ENCODE measurements around the gene DCDC1.

The DCDC1 gene

DNA sequence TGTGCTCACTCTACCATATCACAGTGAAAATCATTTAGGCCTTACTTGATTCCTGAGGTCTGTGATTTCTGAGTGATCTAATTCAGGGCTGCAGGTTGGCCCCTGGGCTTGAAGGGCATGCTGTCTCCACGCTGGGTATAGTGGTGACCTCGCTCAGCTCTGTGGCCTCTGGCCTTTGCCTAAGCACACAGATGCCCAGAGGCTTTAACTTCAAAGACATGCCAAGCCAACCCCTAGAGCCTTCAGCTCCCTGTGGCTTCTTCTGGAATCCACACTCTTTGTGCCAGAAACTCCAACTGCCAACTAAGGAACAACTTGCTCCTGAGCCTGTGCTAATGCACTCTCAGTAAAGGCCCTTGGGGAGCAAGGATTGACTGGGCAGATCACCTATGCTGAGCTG lies 550.8 kb downstream of the DCDC1 start:
- DNase-seq (ENCODE audit: low read depth): no peak
- no peak overlapping the region for H3K4me3 ChIP-seq (ENCODE audit: control insufficient read depth, low read depth, low read length)
- TF ChIP-seq, protein P1, sequence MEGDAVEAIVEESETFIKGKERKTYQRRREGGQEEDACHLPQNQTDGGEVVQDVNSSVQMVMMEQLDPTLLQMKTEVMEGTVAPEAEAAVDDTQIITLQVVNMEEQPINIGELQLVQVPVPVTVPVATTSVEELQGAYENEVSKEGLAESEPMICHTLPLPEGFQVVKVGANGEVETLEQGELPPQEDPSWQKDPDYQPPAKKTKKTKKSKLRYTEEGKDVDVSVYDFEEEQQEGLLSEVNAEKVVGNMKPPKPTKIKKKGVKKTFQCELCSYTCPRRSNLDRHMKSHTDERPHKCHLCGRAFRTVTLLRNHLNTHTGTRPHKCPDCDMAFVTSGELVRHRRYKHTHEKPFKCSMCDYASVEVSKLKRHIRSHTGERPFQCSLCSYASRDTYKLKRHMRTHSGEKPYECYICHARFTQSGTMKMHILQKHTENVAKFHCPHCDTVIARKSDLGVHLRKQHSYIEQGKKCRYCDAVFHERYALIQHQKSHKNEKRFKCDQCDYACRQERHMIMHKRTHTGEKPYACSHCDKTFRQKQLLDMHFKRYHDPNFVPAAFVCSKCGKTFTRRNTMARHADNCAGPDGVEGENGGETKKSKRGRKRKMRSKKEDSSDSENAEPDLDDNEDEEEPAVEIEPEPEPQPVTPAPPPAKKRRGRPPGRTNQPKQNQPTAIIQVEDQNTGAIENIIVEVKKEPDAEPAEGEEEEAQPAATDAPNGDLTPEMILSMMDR (IDR thresholded peaks at IDR 0.05; ENCODE audit: control insufficient read depth, insufficient read depth, low read depth, low read length, missing control alignments): no peak

DNA sequence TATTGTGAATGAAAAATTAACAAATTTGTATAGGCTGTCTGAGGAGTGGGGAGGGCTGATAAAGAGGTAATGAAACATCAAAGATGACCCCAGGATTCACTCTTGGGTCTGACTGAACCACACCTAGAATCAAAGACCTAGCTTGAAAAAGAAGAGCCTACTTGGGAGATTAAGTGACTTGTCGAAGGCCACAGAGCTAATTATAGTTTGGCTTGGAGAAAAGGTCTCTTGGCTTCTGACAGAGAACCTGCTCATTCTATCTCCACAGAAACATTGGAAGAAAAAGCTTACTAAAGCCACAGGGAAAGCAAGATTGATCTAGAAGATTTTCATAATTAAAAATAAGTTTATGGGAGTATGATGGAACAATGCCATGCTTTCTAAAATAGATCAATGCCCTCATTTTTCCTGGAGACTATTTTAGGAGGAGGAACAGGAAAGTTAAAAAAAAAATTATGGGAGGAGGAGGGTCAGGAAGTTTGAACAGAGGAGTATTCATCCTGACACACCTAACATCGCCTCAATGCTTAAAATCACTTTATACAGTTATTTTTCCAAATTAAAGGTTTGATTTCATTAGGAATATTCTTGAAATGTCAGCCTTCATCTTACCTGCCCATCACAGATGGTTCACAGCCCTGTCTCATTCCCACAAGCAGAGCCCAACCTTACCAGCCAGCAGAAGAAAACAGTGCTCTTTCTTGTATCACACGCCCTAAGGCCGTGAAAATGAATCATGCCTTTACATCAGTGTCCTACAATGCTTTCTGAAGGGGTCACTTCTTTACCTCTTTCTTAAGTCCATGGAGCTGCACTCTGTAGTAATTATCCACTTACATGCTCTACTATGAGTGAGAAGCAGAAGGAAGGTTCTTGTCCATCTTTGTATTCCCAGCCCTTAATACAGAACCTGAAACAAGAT lies 552.3 kb downstream of the DCDC1 start:
- TF ChIP-seq, protein P1 (IDR thresholded peaks at IDR 0.05; ENCODE audit: control insufficient read depth, insufficient read depth, low read depth, low read length, missing control alignments): no peak
- DNase-seq (ENCODE audit: low read depth): no peak
- H3K4me3 ChIP-seq (ENCODE audit: control insufficient read depth, low read depth, low read length): no peak overlapping the region

DNA sequence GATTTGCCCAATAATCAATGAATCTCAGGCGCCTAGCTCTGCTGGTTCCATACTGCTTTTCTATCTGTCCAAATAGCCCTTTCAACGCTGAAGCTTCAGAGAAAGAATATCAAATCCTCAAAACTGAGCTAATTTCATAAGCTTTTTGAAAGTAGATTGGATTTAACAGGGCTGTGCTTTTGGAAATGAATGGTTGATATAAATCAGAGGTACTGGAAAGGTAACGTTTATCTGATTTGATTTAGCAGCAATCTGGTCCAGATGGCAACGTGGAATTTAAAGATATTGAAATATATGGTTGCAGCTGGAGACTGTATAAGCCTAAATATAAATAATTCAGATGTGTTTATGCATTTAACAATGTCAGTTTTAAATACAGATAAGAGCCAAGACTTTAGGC lies 553.9 kb downstream of the DCDC1 start:
- no peak overlapping the region for H3K4me3 ChIP-seq (ENCODE audit: control insufficient read depth, low read depth, low read length)
- TF ChIP-seq, protein P1 (IDR thresholded peaks at IDR 0.05; ENCODE audit: control insufficient read depth, insufficient read depth, low read depth, low read length, missing control alignments): no peak
- DNase-seq (ENCODE audit: low read depth): no peak

- TF ChIP-seq, protein P1 (IDR thresholded peaks at IDR 0.05; ENCODE audit: control insufficient read depth, insufficient read depth, low read depth, low read length, missing control alignments): no peak
- no peak overlapping the region for H3K4me3 ChIP-seq (ENCODE audit: control insufficient read depth, low read depth, low read length)
- no peak for DNase-seq (ENCODE audit: low read depth)
These were observed 554.8 kb downstream of the DCDC1 start for GRCh38 chr11:30814737-30815136.
